Astrocyte (in vitro differentiated cells and primary cell): ENCODE results near the gene OR10G4. TPM values are rescaled to one million over a fixed set of nuclear protein-coding genes. Genes with fewer than 3 reads are reported as not detected.

ENCODE experiments used
- DNase-seq: peaks from one replicate; pipeline ENCODE4 v3.0.0-alpha.2; 2010; ENCODE audit warnings: low read depth
- FAIRE-seq: peaks from 2 replicates; lab custom pipeline; 2011; peaks lifted over from hg19 to GRCh38; lab: Jason Lieb, UNC
- H2AFZ ChIP-seq: 2 replicates; pipeline ENCODE4 v1.6.0; 2012; ENCODE audit warnings: low read depth, low read length, inconsistent platforms
- H3K27ac ChIP-seq: 2 replicates; pipeline ENCODE4 v1.5.1; 2011; ENCODE audit warnings: low read depth, low read length, inconsistent platforms
- H3K27me3 ChIP-seq: 2 replicates; pipeline ENCODE4 v1.6.0; 2011; ENCODE audit warnings: low read length, inconsistent platforms; ENCODE audit not compliant: insufficient read depth
- H3K36me3 ChIP-seq: 2 replicates; pipeline ENCODE4 v1.5.1; 2011; ENCODE audit warnings: low read length, inconsistent platforms; ENCODE audit not compliant: insufficient read depth
- H3K4me1 ChIP-seq: 2 replicates; pipeline ENCODE4 v1.5.1; 2011; ENCODE audit warnings: low read length, inconsistent platforms; ENCODE audit not compliant: insufficient read depth
- H3K4me2 ChIP-seq: 2 replicates; pipeline ENCODE4 v1.6.0; 2012; ENCODE audit warnings: low read length, inconsistent platforms
- H3K4me3 ChIP-seq: 2 replicates; pipeline ENCODE4 v1.5.1; 2011; ENCODE audit warnings: low read depth, mild to moderate bottlenecking, low read length, inconsistent platforms; ENCODE audit not compliant: insufficient read depth
- H3K79me2 ChIP-seq: 2 replicates; pipeline ENCODE4 v1.6.0; 2012; ENCODE audit warnings: mild to moderate bottlenecking, low read length, inconsistent platforms; ENCODE audit not compliant: insufficient read depth
- H3K9ac ChIP-seq: 2 replicates; pipeline ENCODE4 v1.6.0; 2012; ENCODE audit warnings: mild to moderate bottlenecking, low read length, inconsistent platforms
- H3K9me3 ChIP-seq: 2 replicates; pipeline ENCODE4 v1.5.1; 2012; ENCODE audit warnings: low read depth, mild to moderate bottlenecking, low read length, inconsistent platforms; ENCODE audit not compliant: insufficient read depth
- H4K20me1 ChIP-seq: 2 replicates; pipeline ENCODE4 v1.6.0; 2012; ENCODE audit warnings: low read length, inconsistent platforms; ENCODE audit not compliant: insufficient read depth
- H3K27ac Mint-ChIP-seq: one replicate; pipeline ENCODE4 v1.8.0; 2021; ENCODE audit warnings: mild to moderate bottlenecking, mixed read lengths; ENCODE audit not compliant: unreplicated experiment
- H3K27me3 Mint-ChIP-seq: one replicate; pipeline ENCODE4 v1.8.0; 2021; ENCODE audit warnings: low read depth, mixed read lengths; ENCODE audit not compliant: unreplicated experiment
- H3K36me3 Mint-ChIP-seq: one replicate; pipeline ENCODE4 v1.8.0; 2021; ENCODE audit warnings: low read depth, mixed read lengths; ENCODE audit not compliant: unreplicated experiment
- H3K4me1 Mint-ChIP-seq: one replicate; pipeline ENCODE4 v1.8.0; 2021; ENCODE audit warnings: low read depth, mixed read lengths; ENCODE audit not compliant: unreplicated experiment
- H3K4me3 Mint-ChIP-seq: one replicate; pipeline ENCODE4 v1.8.0; 2021; ENCODE audit warnings: mild to moderate bottlenecking, moderate library complexity, mixed read lengths; ENCODE audit not compliant: unreplicated experiment
- H3K9me3 Mint-ChIP-seq: one replicate; pipeline ENCODE4 v1.8.0; 2021; ENCODE audit warnings: mild to moderate bottlenecking, mixed read lengths; ENCODE audit not compliant: unreplicated experiment
- EZH2 ChIP-seq: IDR thresholded peaks from 2 replicates; pipeline ENCODE4 v1.6.1; 2012; ENCODE audit warnings: mild to moderate bottlenecking, low read length, inconsistent platforms; ENCODE audit not compliant: insufficient read depth
- total RNA-seq: library from RNA; stranded (reverse); gene quantifications from 2 replicates; pipeline ENCODE4 v1.2.1, GENCODE V29; 2021
- TF ChIP-seq, protein P1 (sequence below): IDR thresholded peaks from 2 replicates; pipeline ENCODE4 v1.5.1; 2011; ENCODE audit warnings: low read depth, mild to moderate bottlenecking, inconsistent platforms, low read length, moderate library complexity; ENCODE audit not compliant: insufficient read depth

OR10G4 gene
- total RNA-seq, 1 donor from 2014 or later, result not detected

DNA sequence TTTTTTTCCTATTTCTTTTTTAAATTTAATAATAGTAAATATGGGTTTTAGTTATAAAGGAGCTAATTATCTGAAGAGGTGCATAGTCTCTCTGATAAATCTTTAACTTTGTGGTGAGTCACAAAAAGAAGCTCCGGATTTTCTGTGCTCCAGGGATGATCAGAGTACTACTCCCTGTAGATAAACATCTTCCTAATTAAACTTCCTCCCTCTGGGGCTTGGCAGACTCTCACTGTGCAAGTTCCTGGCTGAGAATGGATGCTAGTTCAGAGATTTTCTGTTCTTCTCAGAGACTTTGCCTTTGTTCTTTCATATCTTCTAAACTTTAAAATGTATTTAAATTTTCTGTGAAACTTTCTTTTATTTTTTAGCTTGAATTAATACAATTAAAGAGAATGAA is 28.5 kb downstream of the OR10G4 start, which contains the start of gene OR10G7:
OR10G7 (minus strand) TSS at position 72 of the 400 bp plus-strand sequence. CDS start 2,324 bp downstream, outside the sequence.
- Histone ChIP-seq H2AFZ (no peak within 1 kb of the TSS), H3K79me2 (no peaks in the 10 kb centered on the region), H3K4me3 (no peak within 1 kb of the TSS), H3K36me3 (no peaks in the 10 kb centered on the region), H3K27ac (no peak within 1 kb of the TSS), H3K4me1 (no peaks in the 10 kb centered on the region), H3K4me2 (no peak within 1 kb of the TSS), H3K9me3 (no peaks in the 10 kb centered on the region), H3K27me3 (no peaks in the 10 kb centered on the region), H4K20me1 (no peaks in the 10 kb centered on the region), H3K9ac (no peak within 1 kb of the TSS)
- Mint-ChIP-seq H3K4me3 (no peak within 1 kb of the TSS), H3K9me3 (no peaks in the 10 kb centered on the region), H3K27me3 (no peaks in the 10 kb centered on the region), H3K4me1 (no peaks in the 10 kb centered on the region), H3K27ac (peak within 1 kb of the TSS; percentile 14), H3K36me3 (no peaks in the 10 kb centered on the region)
- DNase-seq, result no peak
- no peak for TF ChIP-seq EZH2
- TF ChIP-seq, protein P1, sequence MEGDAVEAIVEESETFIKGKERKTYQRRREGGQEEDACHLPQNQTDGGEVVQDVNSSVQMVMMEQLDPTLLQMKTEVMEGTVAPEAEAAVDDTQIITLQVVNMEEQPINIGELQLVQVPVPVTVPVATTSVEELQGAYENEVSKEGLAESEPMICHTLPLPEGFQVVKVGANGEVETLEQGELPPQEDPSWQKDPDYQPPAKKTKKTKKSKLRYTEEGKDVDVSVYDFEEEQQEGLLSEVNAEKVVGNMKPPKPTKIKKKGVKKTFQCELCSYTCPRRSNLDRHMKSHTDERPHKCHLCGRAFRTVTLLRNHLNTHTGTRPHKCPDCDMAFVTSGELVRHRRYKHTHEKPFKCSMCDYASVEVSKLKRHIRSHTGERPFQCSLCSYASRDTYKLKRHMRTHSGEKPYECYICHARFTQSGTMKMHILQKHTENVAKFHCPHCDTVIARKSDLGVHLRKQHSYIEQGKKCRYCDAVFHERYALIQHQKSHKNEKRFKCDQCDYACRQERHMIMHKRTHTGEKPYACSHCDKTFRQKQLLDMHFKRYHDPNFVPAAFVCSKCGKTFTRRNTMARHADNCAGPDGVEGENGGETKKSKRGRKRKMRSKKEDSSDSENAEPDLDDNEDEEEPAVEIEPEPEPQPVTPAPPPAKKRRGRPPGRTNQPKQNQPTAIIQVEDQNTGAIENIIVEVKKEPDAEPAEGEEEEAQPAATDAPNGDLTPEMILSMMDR, result no peak
- no peak for FAIRE-seq

DNA sequence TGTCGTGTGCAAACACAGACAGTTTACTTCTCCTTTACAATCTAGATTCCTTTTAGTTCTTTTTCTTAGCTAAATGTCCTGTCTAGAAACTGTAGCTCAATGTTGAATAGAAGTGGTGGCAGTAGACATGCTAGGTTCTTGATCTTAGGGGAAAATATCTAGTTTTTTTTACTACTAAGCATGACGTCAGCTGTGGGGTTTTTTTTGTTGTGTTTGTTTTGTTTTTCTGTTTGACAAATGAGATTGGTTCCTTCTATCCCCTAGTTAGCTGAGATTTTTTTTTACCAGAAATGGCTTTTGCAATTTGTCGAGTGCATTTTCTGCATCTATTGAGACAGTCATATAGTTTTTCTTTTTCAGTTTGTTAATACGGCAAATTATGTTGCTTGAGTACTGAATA is 30.6 kb downstream of the OR10G4 start:
- FAIRE-seq (no peak), DNase-seq (no peak)
- Histone ChIP-seq H3K4me3 (no peak overlapping the region), H3K36me3 (no peaks in the 10 kb centered on the region), H3K27ac (no peak overlapping the region), H4K20me1 (no peaks in the 10 kb centered on the region), H3K4me2 (no peak overlapping the region), H3K79me2 (no peaks in the 10 kb centered on the region), H3K9ac (no peak overlapping the region), H3K27me3 (no peaks in the 10 kb centered on the region), H2AFZ (no peak overlapping the region), H3K4me1 (no peaks in the 10 kb centered on the region), H3K9me3 (no peaks in the 10 kb centered on the region)
- H3K4me1 Mint-ChIP-seq, result no peaks in the 10 kb centered on the region
- H3K36me3 Mint-ChIP-seq, result no peaks in the 10 kb centered on the region
- TF ChIP-seq EZH2, result no peak
- TF ChIP-seq, protein P1, result no peak
- no peak overlapping the region for H3K27ac Mint-ChIP-seq
- H3K27me3 Mint-ChIP-seq, result no peaks in the 10 kb centered on the region
- H3K4me3 Mint-ChIP-seq, result no peak overlapping the region
- no peaks in the 10 kb centered on the region for H3K9me3 Mint-ChIP-seq

DNA sequence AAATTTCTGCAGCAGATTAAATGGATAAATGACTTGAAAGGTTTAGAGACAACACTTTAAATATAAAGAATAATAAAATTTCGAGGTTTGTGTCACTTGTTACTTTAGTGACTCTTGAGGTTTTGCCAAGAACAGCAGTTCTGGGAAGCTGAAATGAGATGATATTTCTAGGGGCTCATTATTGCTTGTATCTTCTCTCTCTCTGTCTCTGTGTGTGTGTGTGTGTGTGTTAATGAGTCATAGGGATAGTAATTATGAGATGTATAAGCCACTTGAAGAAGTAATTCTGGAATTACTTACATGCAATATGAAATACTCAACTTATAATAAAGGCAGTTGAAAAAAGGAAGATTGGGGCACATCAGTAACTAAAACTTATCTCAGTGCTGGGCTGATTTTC is 38.0 kb downstream of the OR10G4 start:
- Mint-ChIP-seq H3K36me3 (no peaks in the 10 kb centered on the region), H3K4me3 (no peak overlapping the region), H3K9me3 (peaks cover 4% of the 10 kb centered on the region), H3K27ac (no peak overlapping the region), H3K27me3 (no peaks in the 10 kb centered on the region), H3K4me1 (no peaks in the 10 kb centered on the region)
- H3K9me3 ChIP-seq, result no peaks in the 10 kb centered on the region
- no peaks in the 10 kb centered on the region for H3K79me2 ChIP-seq
- no peak overlapping the region for H3K9ac ChIP-seq
- H3K4me2 ChIP-seq, result no peak overlapping the region
- no peak for TF ChIP-seq EZH2
- TF ChIP-seq, protein P1, result no peak
- H4K20me1 ChIP-seq, result no peaks in the 10 kb centered on the region
- H3K36me3 ChIP-seq, result no peaks in the 10 kb centered on the region
- no peak overlapping the region for H3K4me3 ChIP-seq
- FAIRE-seq (no peak), DNase-seq (no peak)
- no peaks in the 10 kb centered on the region for H3K4me1 ChIP-seq
- H2AFZ ChIP-seq, result no peak overlapping the region
- H3K27ac ChIP-seq, result no peak overlapping the region
- no peaks in the 10 kb centered on the region for H3K27me3 ChIP-seq
